Measurements from ENCODE around the gene ARL15. TPM values are rescaled to one million over a fixed set of nuclear protein-coding genes. Genes with fewer than 3 reads are reported as not detected.

The ARL15 gene
- total and polyA plus RNA-seq, 2 of the 8 experiments (the other 6 are each of a cell fraction or from before 2014, with no cell fraction given), result 9.9 to 21.2 TPM

- Histone ChIP-seq H4K5ac (ENCODE audit: insufficient read length, low read depth, low read length) (no peak overlapping the region), H4K20me1 (replicated peaks in 1 of 2; ENCODE audit: control insufficient read depth in 1 of 2, insufficient read depth in 2 of 2, low read length in 2 of 2) (no peaks in the 10 kb centered on the region), H2AFZ (ENCODE audit: low read length) (no peak overlapping the region), H2BK15ac (ENCODE audit: low read length) (no peak overlapping the region), H3K27ac (ENCODE audit: low read depth, low read length) (no peak overlapping the region), H4K8ac (ENCODE audit: extremely low read depth, insufficient read depth, low read length) (no peak overlapping the region), H3K4me3 (ENCODE audit: extremely low read depth in 1 of 4, insufficient read depth in 2 of 4, low read depth in 3 of 4, low read length in 4 of 4) (no peak overlapping the region), H2BK20ac (ENCODE audit: low read length) (no peak overlapping the region), H3K79me1 (ENCODE audit: low read depth, low read length) (no peaks in the 10 kb centered on the region; the same call in 1 of the 2 replicates), H3K23ac (ENCODE audit: insufficient read length) (no peak overlapping the region), H3K27me3 (replicated peaks in 1 of 4; ENCODE audit: control insufficient read depth in 3 of 4, extremely low read depth in 1 of 4, insufficient read depth in 3 of 4, low read length in 3 of 4) (no peaks in the 10 kb centered on the region), H3K4me2 (ENCODE audit: insufficient read depth in 1 of 2, low read depth in 2 of 2, low read length in 2 of 2) (no peak overlapping the region), H3K36me3 (ENCODE audit: control insufficient read depth in 2 of 4, insufficient read depth in 4 of 4, low read length in 3 of 4) (no peaks in the 10 kb centered on the region), H3K18ac (ENCODE audit: extremely low read depth, low read length) (no peak overlapping the region), H3K23me2 (ENCODE audit: low read depth, low read length) (no peaks in the 10 kb centered on the region), H3K4me1 (replicated peaks in 1 of 4; ENCODE audit: control insufficient read depth in 3 of 4, insufficient read depth in 4 of 4, low read length in 3 of 4) (peaks cover 0 to 8% (median 3%) of the 10 kb centered on the region in 4 experiments; a peak in 5 of 7 replicates), H3K9ac (replicated peaks in 1 of 4; ENCODE audit: extremely low read depth in 1 of 4, low read depth in 3 of 4, low read length in 3 of 4) (0 out of 7 replicates have a peak overlapping the region, but pooled peaks of 1 of the 4 experiments have one; percentile 1), H3K79me2 (ENCODE audit: control insufficient read depth in 1 of 2, insufficient read depth in 2 of 2, low read length in 2 of 2) (peaks cover 0 to 67% of the 10 kb centered on the region in 2 experiments; a peak in 2 of 4 replicates), H2BK12ac (ENCODE audit: low read depth, low read length) (no peak overlapping the region), H2BK5ac (ENCODE audit: low read depth, low read length) (no peak overlapping the region), H2BK120ac (replicated peaks; ENCODE audit: low read depth, low read length) (no peak overlapping the region), H4K91ac (replicated peaks; ENCODE audit: insufficient read length, low read length) (no peak overlapping the region), H3K4ac (replicated peaks; ENCODE audit: insufficient read length, low read depth, low read length) (no peak overlapping the region), H2AK5ac (ENCODE audit: low read depth, low read length) (no peak overlapping the region), H3K9me3 (ENCODE audit: insufficient read depth in 2 of 2, low read depth in 1 of 2, low read length in 1 of 2) (no peaks in the 10 kb centered on the region), H3K14ac (ENCODE audit: insufficient read length) (no peak overlapping the region), H3K56ac (replicated peaks; ENCODE audit: insufficient read length, low read depth, low read length) (no peak overlapping the region)
- WGBS, 2 experiments (ENCODE audit: extremely low coverage in 1 of 2, insufficient coverage in 1 of 2, insufficient read length in 1 of 2, insufficient replicate concordance in 2 of 2, low coverage in 1 of 2, low lambda C conversion rate in 2 of 2, missing lambda C conversion rate in 1 of 2), result 100% methylated on average over 1 of the region's 1 CpG; no CpG with 5 or more reads in 1 of the 2 experiments
- ChIA-PET CTCF (ENCODE audit: partially characterized antibody) (interaction anchor here (0.7 to 1.5 kb wide), 4 partner anchors 9 to 36 kb away, joined by 3 to 4 read pairs (median 3); partner anchors contain the start of gene ARL15), POLR2A (ENCODE audit: partially characterized antibody) (interaction anchor here (0.9 to 1.0 kb wide), 2 partner anchors 20 to 21 kb away, joined by 3 to 4 read pairs; partner anchors contain the start of gene ARL15)
- DNase-seq (ENCODE audit: low read depth in 1 of 2, low spot score in 2 of 2), result no peak
- no peak for FAIRE-seq
- TF ChIP-seq BCL11A (IDR thresholded peaks at IDR 0.05; ENCODE audit: low read depth in 2 of 2, low read length in 2 of 2), result no peak
- no peak for TF ChIP-seq POU5F1 (IDR thresholded peaks at IDR 0.05; ENCODE audit: low read depth, low read length)
- TF ChIP-seq EGR1 (IDR thresholded peaks at IDR 0.05; ENCODE audit: borderline replicate concordance, low read depth, low read length), result no peak
- no peak for TF ChIP-seq SAP30 (IDR thresholded peaks at IDR 0.05; ENCODE audit: insufficient read depth, insufficient replicate concordance, low read length)
- no peak for TF ChIP-seq CBX8 (IDR thresholded peaks at IDR 0.05; ENCODE audit: borderline replicate concordance, low read depth, low read length)
- no peak for TF ChIP-seq CTCF (IDR thresholded peaks at IDR 0.05; ENCODE audit: control extremely low read depth in 1 of 3, insufficient read depth in 1 of 3, low read depth in 1 of 3, low read length in 3 of 3)
- TF ChIP-seq CEBPB (IDR thresholded peaks at IDR 0.05; ENCODE audit: low read depth, low read length), result no peak
- no peak for TF ChIP-seq TAF1 (IDR thresholded peaks at IDR 0.05; ENCODE audit: low read depth, low read length)
- no peak for TF ChIP-seq PHF8 (conservative IDR thresholded peaks at IDR 0.05; ENCODE audit: low read depth, low read length)
- no peak for TF ChIP-seq KDM1A (IDR thresholded peaks at IDR 0.05; ENCODE audit: borderline replicate concordance, low read length)
- TF ChIP-seq ASH2L (IDR thresholded peaks at IDR 0.05; ENCODE audit: low read length), result no peak
- no peak for TF ChIP-seq HDAC6 (IDR thresholded peaks at IDR 0.05; ENCODE audit: low read depth, low read length)
These were observed 20.6 kb downstream of the ARL15 start for GRCh38 chr5:54289769-54290168.

Measured in H1 (cell line).